Stimulated activated CD4-positive, alpha-beta T cell treated with anti-CD3 and anti-CD28 coated beads, Interleukin-12 subunit alpha, Interleukin-12 subunit beta, amount 100 ng/mL, for 4 hours (primary cell): ENCODE results near the gene TIGAR.

Experiments
- DNase-seq: peaks from one replicate; pipeline ENCODE4 v3.0.0-alpha.2; 2020

TIGAR gene

GRCh38 chr12:4380332-4380731 is 59.3 kb downstream of the TIGAR start:
- no peak for DNase-seq

GRCh38 chr12:4383304-4383865 is 62.4 kb downstream of the TIGAR start:
- DNase-seq = no peak

GRCh38 chr12:4386801-4387200 is 65.8 kb downstream of the TIGAR start:
- no peak for DNase-seq

- no peak for DNase-seq
Measured at GRCh38 chr12:4387607-4388006, 66.6 kb downstream of the TIGAR start.

- DNase-seq = no peak
Measured at GRCh38 chr12:4388032-4388431, 67.0 kb downstream of the TIGAR start.

- no peak for DNase-seq
Measured at GRCh38 chr12:4388662-4389061, 67.6 kb downstream of the TIGAR start.

- no peak for DNase-seq
Measured at GRCh38 chr12:4392223-4392742, 71.3 kb downstream of the TIGAR start.

- DNase-seq = no peak
Measured at GRCh38 chr12:4393211-4393610, 72.2 kb downstream of the TIGAR start.

GRCh38 chr12:4395818-4396217 is 74.8 kb downstream of the TIGAR start:
- DNase-seq = no peak

- no peak for DNase-seq
Measured at GRCh38 chr12:4401117-4401516, 80.1 kb downstream of the TIGAR start.

- DNase-seq = no peak
Measured at GRCh38 chr12:4402996-4403395, 82.0 kb downstream of the TIGAR start.
